Stimulated activated CD8-positive, alpha-beta memory T cell treated with anti-CD3 and anti-CD28 coated beads, Interleukin-15, amount 100 ng/mL, for 48 hours (primary cell): Measurements from ENCODE around the gene NOS1AP.
"Not testable (repeated sequence)": the region's sequence is repeated elsewhere in the genome, so short reads cannot be mapped to it uniquely, and the experiment has no call there.

Experiments used
- DNase-seq, 2 donors: peaks; one replicate each; pipeline ENCODE4 v3.0.0-alpha.2; 2020; ENCODE audit warnings: low read depth in 2 of 2

The NOS1AP gene

GRCh38 chr1:162059721-162060120 is 9.8 kb upstream of the NOS1AP start:
- no peak for DNase-seq

GRCh38 chr1:162060314-162060713 is 9.2 kb upstream of the NOS1AP start:
- DNase-seq = no peak

GRCh38 chr1:162062542-162063015 is 6.9 kb upstream of the NOS1AP start:
- no peak for DNase-seq

GRCh38 chr1:162065016-162065415 is 4.5 kb upstream of the NOS1AP start:
- DNase-seq = no peak

GRCh38 chr1:162066836-162067235 is 2.7 kb upstream of the NOS1AP start:
- not testable (repeated sequence) for DNase-seq

DNA sequence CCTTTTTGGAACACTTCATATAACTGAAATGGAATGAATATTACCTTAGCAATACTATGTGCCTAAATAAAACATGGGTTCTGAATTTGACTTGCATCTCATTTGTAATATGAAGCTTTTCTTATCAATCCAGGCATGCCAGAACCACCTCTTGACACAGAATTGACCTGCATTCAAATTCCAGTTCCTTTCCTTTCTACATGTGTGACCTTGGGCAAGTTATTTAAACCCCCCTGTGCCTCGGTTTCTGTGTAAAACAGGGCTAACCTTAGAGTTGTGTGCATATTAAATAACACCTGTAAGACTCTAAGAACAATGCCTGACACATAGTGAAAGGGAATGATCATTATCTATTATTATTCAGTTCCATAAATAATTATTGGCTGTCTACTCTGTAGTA is 2.0 kb upstream of the NOS1AP start:
- no peak for DNase-seq

- no peak for DNase-seq
These were observed 1.2 kb upstream of the NOS1AP start for GRCh38 chr1:162068301-162068700.

DNA sequence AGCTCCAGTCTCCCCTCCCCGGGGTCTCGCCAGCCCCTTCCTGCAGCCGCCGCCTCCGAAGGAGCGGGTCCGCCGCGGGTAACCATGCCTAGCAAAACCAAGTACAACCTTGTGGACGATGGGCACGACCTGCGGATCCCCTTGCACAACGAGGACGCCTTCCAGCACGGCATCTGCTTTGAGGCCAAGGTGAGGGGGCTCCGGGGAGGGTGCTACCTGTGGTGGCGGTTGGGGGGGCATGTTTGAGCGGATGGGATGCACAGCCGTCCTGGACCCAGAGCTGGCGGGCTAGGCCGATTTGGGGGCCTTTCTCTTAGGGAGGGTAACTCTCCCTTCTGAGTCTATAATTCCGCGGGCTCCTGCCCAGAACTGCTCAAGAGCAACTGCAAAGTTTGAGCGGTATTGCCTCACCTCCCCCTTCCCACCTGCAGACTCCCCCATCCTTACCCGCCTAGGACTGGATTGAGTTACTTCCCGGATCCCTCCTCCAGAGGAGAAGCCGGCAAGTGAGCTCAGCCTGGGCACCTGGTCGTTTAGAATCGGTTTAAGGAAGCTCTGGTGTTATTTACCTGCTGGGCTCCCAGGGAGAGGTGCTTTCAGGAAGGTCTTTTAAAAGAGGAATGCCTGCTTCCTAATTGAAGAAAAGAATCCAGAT is 730 bp downstream of the NOS1AP start:
- no peak for DNase-seq

GRCh38 chr1:162070825-162071224 is 1.3 kb downstream of the NOS1AP start:
- no peak for DNase-seq

- no peak for DNase-seq
These were observed 3.2 kb downstream of the NOS1AP start for GRCh38 chr1:162072740-162073139.

- no peak for DNase-seq
These were observed 5.0 kb downstream of the NOS1AP start for GRCh38 chr1:162074276-162075005.

DNA sequence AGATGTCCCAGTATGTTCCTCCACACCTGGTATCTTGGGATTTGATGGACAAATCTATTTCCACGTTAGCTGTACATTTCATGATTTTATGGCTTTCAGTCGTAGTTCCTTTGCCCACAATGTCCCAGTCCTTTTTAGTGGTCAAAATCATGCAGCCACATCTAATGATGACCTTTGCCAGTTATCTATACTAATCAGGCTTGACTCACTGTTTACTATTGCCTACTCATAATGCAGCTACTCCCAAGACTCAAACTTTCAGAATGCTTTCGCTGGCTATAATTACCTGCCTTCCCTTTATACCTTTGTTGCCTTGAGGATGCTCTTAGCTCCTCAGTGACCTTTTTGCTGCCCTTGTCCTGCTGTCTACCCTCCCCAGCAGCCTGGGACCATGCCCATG is 6.4 kb downstream of the NOS1AP start:
- DNase-seq = no peak

- no peak for DNase-seq
These were observed 8.3 kb downstream of the NOS1AP start for GRCh38 chr1:162077648-162078299.

- DNase-seq = no peak
These were observed 9.5 kb downstream of the NOS1AP start for GRCh38 chr1:162079030-162079429.

- no peak for DNase-seq
These were observed 11.1 kb downstream of the NOS1AP start for GRCh38 chr1:162080472-162081015.

- DNase-seq = no peak
These were observed 11.8 kb downstream of the NOS1AP start for GRCh38 chr1:162081316-162081715.

GRCh38 chr1:162082080-162082479 is 12.6 kb downstream of the NOS1AP start:
- DNase-seq = not testable (repeated sequence)

GRCh38 chr1:162083273-162083672 is 13.8 kb downstream of the NOS1AP start:
- no peak for DNase-seq

DNA sequence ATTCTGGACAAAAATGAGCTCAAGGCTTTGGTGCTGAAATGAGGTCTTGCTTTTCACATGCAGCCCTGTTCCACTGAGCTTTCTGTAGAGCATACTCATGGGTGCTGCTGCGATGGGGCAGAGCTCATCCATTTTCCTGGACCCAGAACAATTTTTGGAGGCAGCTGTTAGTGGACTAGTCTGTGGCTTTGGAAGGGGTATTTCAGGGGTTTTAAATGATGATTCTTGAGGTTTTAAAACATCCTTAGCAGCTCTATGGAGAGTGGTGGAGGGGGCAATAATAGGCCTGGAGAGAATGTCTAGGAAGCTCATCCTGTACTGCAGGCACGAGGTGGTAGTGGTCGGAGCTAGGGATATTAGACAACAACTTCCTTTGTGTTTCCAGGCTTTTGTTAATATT is 16.5 kb downstream of the NOS1AP start:
- no peak for DNase-seq

- no peak for DNase-seq
These were observed 17.6 kb downstream of the NOS1AP start for GRCh38 chr1:162087111-162087510.

GRCh38 chr1:162087574-162087973 is 18.1 kb downstream of the NOS1AP start:
- DNase-seq = no peak

DNA sequence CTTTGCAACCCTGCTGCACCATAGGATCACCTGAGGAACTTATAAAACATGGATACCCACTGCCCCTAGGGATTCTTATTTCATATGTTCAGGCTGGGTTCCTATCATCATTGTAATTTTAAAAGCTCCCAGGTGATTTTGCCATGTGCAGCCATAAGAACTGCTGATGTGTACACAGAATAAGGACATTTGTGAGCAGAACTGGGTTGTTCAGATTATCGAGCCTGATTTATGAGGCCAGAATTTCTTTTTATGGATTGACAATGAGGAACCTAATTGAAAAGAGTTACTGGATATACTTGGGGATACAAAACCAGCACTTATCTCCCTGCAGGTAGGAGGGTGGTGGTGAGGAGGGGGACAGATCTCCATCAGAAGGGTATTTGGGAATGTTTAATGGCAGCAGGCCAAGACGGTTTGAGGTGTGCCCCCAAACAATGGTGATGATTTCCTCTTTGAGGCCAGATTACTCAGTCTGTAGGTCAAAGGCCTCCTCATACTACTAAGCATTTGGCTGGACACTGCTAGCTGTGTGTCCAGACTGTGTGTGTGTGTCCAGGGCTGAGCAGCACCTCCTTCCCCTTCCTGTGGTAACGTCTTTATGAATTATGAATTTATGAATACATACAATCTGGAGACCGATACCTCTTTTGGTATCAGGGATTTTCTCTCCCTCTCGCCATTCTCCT is 18.9 kb downstream of the NOS1AP start:
- DNase-seq = no peak
